ENCODE data around the gene HLA-DMB.

HLA-DMB gene

DNA sequence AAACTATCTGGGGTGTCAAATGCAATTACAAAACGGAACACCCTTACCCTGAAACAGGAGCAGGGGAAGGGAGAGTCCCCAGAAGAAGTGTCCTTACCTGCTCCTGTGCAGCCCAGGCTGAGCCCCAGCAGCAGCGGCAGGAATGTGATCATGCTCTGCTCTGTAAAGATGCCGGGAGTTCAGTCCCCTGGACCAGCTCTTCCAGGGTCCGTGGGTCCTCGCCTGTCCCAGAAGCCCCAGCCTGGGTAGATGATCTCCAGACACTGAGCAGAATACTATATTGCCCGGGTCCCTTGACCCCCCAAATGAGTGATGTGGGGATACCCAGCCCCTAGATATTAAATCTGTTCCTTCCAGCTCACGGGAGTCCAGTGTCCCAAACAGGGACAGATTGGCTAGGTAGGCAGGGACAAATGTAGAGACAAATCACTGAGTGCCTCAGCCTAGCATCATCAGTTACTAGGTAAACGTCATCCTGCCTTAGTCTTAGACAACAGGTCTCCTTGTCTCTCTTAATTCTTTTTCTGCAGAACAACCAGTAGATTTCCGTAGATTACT lies at the start of gene HLA-DMB:
HLA-DMB (minus strand) TSS at position 373 of the 558 bp plus-strand sequence; CDS start at position 152, 221 bp downstream.
- no peak for DNase-seq

DNA sequence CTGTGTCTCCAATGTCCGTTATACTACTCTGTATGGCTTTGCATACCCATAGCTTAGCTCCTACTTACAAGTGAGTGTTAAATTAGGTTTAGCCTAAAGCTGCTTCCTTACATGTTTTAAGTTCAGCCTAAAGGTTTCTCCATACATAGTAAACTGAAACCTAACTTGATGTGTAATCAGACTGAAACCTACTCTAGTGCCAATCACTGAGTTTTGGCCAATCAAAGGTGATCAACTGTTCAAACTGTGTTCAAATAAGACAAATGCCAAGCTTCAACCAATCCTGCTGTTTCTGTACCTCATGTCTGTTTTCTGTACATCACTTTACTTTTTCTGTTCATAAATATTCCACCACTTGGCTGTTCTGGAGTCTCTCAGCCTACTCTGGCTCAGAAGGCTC lies 48.5 kb upstream of the HLA-DMB start:
- no peak for DNase-seq

DNA sequence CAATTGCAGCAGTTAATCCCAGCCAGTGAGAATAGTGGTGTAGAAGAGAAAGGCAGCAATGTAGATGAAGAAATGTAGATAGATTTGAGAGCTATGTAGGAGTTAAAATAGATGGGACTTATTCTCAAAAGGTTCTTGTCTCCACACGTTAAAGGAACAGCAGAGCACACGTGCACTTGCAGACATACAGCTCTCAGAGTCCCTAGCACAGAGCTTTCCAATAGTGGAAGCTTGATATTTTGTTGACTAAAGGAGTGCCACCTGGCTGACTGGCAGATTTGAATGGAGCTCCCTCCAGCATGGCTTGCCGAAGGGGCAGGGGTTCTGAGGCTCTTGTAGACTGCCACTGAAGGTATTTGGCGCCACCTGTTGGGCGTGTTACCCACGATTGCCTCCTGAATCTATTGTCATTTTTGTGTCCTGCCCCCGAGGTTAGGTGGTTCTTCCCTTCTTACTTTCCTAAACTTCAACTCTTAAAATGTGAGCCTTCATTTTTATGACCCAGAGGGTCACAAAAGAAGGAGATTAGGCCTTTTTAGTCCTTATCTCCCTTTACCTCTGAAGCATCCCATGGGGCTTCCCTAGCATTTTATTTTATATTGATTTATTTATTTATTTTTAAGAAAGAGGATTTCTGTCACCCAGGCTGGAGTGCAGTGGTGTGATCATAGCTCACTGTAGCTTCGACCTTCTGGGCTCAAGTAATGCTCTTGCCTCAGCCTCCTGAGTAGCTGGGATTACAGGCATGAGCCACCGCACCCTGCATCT lies 44.0 kb upstream of the HLA-DMB start:
- peak; percentile 83 for DNase-seq

DNA sequence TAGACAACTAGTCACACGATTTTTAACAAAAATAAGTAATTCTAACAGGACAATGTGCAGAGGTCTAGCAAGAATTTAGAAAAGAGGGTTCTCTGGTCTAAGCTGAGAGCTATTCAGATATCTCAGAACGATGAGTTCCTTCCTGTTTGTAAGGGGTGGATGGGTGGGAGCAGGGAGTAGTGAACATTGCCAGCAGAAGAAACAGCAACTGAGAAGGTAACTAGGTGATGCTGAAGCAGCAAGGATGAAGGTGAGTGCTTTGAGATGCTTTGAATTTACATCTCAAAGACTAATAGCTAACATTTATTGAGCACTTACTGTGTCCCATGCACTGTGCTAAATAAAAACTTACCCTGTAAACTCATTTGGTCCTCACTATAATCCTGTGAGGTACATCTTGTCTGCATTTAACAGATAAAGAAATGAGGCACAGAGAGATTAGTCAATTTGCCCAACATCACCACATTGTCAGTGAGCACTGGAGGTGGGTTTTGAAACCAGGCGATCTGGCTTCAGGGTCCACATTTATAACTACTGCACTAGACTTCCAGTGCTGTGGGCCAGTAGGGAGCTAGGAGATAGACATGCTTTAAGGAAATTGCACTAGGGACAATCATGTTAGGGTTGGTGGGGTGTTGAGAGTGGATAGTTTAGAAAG lies 43.3 kb upstream of the HLA-DMB start:
- no peak for DNase-seq

DNA sequence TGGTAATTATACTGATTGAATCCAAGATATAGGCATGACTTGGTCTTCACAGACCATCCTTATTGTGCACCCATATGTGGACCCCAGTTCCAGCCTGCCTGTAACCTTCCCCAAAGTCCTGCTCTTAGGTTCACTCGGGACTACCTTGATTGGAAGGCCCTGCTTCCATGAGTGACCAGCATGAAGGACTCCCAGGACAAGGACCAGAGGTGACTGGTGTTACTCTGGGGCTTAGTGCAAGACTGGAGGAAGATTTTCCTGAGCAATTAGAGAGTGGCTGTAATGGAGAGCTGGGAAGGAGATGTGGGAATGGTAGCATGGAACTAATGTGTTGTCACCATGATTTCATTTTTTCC lies 42.6 kb upstream of the HLA-DMB start:
- no peak for DNase-seq

DNA sequence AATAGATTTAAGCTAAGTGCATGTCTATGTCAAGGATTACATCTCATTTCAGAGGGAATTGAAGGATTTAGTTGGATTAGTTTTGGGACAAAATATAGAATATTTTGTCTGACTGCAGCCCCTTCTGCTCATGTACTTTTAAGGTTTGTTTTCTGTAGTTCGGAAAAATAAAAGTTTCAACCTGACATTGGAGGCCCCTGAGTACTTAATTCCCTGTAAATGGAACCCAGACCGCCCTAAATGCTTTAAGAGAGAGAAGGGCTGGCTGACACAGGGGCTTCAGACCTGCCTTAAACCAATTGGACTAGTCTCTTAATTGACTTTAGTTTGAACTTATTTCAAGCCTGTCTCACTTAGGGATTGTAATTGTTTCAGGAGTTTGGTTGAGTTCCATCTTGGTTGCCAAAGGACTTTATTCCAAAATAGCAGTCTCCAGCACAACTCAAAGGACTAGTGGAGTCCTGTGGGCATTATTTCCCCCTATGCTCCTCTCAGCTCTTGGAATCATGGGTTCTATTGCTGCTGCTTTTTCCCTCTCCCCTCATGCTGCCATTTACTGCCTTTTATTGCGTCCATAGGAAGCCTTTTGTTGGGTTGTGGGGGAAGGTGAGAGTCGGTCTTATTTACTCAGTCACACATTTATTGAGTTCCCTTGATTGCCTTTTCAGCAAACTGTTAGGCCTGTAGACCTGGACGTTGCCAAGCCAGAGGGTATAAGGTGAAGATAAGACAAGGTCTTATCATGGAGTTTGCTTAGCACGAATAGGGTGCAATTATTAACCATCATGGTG lies 42.1 kb upstream of the HLA-DMB start:
- no peak for DNase-seq

DNA sequence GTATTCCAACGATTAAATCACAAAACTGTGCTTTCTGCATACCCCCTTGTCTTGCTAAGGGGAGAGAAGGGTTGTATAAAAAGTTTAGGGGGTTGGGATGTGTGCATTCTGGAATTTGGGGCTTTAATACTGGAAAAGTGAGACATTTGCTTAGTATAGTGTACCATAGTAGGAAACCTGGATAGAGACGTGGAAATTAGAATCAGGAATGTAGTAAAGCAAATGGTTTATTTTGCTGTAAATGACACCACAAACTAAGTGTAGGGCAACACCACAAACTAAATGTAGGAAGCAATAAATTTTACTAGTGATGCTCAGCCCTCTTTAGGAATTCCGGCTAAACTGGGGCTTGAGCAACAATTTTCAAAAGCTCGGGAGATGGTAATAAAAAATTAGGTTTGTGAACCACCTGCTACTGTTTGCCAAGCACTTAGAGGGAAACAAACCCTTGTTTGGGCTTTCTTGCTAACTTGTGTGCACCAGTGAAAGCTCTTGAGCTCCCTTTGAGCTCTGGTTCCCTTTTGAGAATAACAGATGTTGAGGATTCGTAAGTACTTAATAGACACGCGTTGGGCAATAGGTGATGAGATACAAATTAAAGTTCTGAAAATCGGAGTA lies 41.4 kb upstream of the HLA-DMB start:
- no peak for DNase-seq

DNA sequence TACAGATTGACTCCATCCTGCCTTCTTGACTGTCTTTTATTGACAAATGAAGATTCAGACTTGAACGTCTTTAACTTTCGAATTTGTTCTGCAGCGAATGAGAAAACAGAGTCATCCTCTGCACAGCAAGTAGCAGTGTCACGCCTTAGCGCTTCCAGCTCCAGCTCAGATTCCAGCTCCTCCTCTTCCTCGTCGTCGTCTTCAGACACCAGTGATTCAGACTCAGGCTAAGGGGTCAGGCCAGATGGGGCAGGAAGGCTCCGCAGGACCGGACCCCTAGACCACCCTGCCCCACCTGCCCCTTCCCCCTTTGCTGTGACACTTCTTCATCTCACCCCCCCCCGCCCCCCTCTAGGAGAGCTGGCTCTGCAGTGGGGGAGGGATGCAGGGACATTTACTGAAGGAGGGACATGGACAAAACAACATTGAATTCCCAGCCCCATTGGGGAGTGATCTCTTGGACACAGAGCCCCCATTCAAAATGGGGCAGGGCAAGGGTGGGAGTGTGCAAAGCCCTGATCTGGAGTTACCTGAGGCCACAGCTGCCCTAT lies 39.7 kb upstream of the HLA-DMB start:
- no peak for DNase-seq

DNA sequence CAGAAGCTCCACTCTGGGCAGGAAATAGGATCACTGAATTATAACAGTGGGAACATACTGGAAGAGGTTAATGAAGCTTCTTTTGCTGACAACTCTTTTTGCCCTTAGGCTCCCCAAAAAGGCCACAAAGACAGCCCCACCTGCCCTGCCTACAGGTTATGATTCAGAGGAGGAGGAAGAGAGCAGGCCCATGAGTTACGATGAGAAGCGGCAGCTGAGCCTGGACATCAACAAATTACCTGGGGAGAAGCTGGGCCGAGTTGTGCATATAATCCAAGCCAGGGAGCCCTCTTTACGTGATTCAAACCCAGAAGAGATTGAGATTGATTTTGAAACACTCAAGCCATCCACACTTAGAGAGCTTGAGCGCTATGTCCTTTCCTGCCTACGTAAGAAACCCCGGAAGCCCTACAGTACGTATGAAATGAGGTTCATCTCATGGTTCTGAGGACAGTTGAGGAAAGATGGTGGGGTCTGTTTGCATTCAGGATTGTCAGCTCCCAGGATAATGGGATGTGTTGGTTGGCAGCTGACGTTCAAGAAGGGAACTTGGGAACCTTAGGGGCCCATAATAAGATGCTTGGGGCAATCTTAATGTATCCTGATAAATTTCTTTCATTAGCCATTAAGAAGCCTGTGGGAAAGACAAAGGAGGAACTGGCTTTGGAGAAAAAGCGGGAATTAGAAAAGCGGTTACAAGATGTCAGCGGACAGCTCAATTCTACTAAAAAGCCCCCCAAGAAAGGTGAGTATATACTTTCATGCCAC lies 39.1 kb upstream of the HLA-DMB start:
- DNase-seq = no peak

DNA sequence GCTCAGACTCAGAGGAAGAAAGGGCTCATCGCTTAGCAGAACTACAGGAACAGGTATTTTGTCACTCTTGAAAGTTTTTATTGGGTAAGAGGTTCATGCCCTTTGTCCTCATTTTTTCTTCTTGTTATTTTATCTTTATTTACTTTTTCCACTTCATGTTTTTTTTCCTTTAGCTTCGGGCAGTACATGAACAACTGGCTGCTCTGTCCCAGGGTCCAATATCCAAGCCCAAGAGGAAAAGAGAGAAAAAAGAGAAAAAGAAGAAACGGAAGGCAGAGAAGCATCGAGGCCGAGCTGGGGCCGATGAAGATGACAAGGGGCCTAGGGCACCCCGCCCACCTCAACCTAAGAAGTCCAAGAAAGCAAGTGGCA lies 37.1 kb upstream of the HLA-DMB start:
- no peak for DNase-seq

DNA sequence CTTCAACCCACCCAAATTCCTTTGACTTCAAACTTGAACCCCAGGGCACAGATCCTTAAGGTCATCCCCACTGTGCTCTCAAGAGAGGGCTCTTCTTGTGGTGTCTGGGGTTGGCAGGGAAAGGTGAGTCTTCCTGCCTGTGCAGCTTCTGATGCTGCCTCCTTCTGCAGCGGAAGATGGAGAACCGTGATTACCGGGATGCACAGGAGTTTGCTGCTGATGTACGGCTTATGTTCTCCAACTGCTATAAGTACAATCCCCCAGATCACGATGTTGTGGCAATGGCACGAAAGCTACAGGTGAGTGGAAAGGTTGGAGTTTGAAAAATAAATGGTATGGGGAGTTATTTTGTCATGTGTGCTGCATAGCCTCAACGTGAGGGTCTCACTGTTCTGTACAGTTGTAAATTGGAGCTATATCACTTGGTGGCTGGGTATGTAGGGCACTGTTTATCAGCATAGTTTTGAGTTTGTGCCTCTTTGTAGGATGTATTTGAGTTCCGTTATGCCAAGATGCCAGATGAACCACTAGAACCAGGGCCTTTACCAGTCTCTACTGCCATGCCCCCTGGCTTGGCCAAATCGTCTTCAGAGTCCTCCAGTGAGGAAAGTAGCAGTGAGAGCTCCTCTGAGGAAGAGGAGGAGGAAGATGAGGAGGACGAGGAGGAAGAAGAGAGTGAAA lies 36.6 kb upstream of the HLA-DMB start:
- no peak for DNase-seq

DNA sequence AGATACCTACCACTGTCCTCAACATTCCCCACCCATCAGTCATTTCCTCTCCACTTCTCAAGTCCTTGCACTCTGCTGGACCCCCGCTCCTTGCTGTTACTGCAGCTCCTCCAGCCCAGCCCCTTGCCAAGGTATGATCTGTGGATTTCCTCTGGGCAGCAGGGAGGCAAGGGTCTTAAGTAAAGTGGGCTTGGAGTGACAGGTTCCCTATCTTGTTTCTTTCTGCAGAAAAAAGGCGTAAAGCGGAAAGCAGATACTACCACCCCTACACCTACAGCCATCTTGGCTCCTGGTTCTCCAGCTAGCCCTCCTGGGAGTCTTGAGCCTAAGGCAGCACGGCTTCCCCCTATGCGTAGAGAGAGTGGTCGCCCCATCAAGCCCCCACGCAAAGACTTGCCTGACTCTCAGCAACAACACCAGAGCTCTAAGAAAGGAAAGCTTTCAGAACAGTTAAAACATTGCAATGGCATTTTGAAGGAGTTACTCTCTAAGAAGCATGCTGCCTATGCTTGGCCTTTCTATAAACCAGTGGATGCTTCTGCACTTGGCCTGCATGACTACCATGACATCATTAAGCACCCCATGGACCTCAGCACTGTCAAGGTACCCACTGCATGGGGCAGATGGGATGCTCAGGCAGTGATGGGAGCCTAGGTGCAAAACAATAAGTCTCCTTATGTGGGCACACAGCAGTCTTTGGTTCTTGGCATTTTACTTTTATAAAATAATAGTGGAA lies 35.7 kb upstream of the HLA-DMB start:
- no peak for DNase-seq

DNA sequence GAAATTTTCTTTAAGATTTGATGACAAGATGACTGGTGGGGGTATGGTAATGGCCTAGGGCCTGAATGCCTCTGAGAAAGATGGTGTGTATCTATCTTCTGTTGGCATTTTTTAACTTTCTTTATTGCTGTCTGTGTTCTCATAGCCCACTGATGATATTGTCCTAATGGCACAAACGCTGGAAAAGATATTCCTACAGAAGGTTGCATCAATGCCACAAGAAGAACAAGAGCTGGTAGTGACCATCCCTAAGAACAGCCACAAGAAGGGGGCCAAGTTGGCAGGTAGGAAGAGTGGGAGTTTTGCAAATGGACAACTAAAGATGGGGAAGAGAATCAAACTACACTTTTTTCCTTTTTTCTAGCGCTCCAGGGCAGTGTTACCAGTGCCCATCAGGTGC lies 35.1 kb upstream of the HLA-DMB start:
- DNase-seq = no peak

DNA sequence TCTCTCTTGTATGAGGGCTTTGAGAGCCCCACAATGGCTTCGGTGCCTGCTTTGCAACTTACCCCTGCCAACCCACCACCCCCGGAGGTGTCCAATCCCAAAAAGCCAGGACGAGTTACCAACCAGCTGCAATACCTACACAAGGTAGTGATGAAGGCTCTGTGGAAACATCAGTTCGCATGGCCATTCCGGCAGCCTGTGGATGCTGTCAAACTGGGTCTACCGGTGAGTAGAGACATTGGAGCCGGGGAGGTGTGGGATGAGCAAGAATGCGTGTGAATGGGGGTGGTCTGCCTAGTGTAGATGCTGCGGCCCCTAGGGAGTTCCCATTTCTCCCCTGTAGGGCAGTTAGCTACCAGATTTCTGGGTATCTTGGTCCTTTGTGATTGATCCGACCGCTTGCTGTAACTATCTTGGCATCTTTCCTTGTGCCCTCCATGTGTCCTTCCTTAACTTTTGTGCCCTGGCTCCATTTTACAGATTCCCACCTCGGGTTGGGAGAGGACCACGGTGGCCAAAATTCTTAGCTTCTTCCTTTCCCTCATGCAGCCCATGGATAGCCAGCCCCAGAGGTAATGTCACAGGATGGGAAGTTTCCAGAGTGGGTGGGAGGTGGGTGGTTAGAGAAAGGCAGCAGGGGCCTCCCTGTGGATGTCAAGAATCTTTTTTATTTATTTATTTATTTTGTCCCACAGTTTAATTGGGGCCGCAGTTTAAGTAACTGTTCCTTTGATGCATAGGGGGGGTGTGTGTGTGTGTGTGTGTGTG lies 33.9 kb upstream of the HLA-DMB start:
- DNase-seq = no peak

DNA sequence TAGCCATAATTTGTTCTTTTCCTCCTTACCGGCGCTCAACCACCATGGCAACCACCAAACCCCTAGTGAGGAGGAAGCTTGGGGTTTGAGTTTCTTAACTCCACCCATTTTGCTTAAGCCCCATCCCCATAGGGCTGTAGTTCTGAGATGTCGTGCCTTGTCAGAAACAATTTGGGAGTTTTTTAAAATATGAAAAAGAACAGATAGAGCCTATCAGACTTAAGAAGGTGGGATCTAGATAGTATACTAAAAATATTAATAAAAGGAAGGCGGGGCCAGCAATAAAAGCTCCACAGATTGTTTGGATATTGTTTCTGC lies 33.1 kb upstream of the HLA-DMB start:
- no peak for DNase-seq

DNA sequence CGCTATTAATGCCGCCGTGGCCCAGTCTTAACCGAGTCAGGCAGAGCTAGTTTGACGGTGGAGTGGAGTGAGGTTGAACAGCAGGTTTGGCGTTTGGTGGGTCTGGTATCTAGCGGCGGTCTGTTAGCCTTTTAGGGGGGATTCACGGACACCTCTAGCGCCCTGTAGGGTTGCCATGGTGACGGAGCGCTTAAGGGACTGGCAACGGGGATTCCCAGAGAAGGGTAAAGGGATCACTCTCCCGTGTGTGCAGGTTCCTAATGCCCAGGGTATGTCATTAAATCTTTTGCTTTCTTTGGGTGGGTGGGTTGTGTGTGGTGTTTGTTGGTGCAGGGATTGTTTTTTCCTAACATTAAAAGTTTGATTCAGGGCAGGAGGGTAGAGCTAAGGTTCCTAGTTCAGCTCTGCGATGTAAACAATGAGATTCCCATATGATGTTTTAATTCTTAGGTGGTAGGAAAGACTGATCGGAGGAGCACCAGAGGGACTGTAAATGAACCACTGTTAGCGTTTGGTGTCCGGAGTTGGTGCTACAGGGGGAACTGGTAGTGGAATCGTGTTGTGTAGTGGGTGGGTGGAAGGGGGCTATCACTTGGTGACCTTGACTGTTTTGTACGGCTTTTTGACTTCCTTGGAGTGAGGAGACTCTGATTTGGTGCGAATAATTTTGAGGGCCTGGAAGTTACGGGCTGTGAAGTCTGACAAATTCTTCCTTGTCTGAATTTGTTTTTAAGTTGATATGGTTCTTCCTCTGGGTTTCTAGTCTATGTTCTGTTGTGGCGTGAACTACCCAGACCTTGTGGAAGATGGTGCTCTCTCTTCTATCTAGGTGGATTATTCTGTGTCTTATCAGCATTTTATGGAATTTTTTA lies 32.6 kb upstream of the HLA-DMB start:
- peak; percentile 49 for DNase-seq

DNA sequence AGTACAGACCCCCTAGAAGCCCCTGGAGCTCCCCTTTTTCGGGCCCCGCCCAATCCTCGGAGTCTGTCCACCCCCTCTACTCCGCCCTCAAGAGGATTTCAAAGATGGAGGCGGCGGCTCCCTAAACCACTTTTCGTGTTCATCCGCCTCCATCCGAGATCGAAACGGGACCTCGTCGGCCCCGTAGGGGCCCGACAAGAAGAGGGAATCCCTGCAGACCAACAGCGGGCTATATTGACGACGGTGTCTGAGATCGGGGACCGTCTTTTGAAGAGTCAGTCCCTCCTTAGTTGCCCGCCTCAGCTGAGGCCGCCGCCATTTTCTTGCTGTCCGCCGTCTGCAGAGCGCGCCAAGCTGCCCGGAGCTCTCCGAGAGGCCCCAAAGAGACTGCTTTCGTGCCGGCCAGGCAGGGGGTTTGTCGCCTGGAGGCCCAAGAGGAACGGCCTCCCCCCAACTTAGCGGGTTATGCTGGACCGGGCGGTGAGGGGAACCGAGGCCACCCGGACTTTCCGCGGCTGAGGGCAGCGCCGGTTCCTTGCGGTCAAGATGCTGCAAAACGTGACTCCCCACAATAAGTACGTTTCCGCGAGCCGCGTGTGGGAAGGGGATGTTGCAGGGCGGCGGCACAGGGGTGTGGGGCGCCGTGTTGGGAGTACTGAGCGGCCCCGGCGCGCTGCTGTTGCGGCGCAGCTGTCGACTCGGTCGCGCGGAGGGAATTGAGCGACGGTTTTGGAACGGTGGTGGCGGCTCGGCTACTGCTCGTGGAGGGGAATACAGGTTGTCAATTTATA lies 31.7 kb upstream of the HLA-DMB start:
- DNase-seq = no peak
